CD4-positive, alpha-beta memory T cell (primary cell): Measurements from ENCODE around the gene MED9. TPM values are rescaled to one million over a fixed set of nuclear protein-coding genes. Genes with fewer than 3 reads are reported as not detected.

Experiments
- CTCF ChIA-PET: fragments of 350-600 bp; sonication (Branson Sonifier 250); formaldehyde crosslinking; loops from one replicate; lab custom pipeline; 2021; ENCODE audit warnings: inconsistent platforms; ENCODE audit not compliant: partially characterized antibody; lab: Charles Lee
- POLR2A ChIA-PET: fragments of 350-600 bp; sonication (Branson Sonifier 250); formaldehyde crosslinking; loops from one replicate; lab custom pipeline; 2021; ENCODE audit not compliant: partially characterized antibody; lab: Charles Lee
- DNase-seq, 5 donors: peaks; one replicate each; pipeline versions ENCODE4 v3.0.0 to v3.0.0-alpha.2; 2020 to 2022; ENCODE audit warnings: mixed read lengths in 1 of 5
- H3K27ac ChIP-seq: one replicate; pipeline ENCODE4 v1.7.0; 2013; ENCODE audit warnings: low read depth, low read length
- H3K27me3 ChIP-seq: 2 replicates; pipeline ENCODE4 v1.7.0; 2013; ENCODE audit warnings: mild to moderate bottlenecking, low read length, moderate library complexity; ENCODE audit not compliant: insufficient read depth
- H3K36me3 ChIP-seq: 2 replicates; pipeline ENCODE4 v1.7.0; 2013; ENCODE audit warnings: mild to moderate bottlenecking, low read length, moderate library complexity; ENCODE audit not compliant: insufficient read depth
- H3K4me1 ChIP-seq: 2 replicates; pipeline ENCODE4 v1.7.0; 2013; ENCODE audit warnings: mild to moderate bottlenecking, low read length, moderate library complexity; ENCODE audit not compliant: insufficient read depth
- H3K4me3 ChIP-seq, 2 donors: one replicate each; pipeline ENCODE4 v1.7.0; 2013; ENCODE audit warnings: low read length in 2 of 2, mild to moderate bottlenecking in 1 of 2
- H3K9me3 ChIP-seq, 2 donors: one replicate each; pipeline ENCODE4 v1.7.0; 2013; ENCODE audit warnings: low read length in 2 of 2, control low read depth in 1 of 2; ENCODE audit not compliant: control insufficient read depth in 1 of 2
- H3K27ac Mint-ChIP-seq, 7 donors: one replicate each; pipeline ENCODE4 v1.8.0; 2020 to 2021; ENCODE audit warnings: mixed read lengths in 7 of 7, mild to moderate bottlenecking in 6 of 7, inconsistent platforms in 3 of 7, moderate library complexity in 3 of 7
- H3K27me3 Mint-ChIP-seq, 2 donors: one replicate each; pipeline ENCODE4 v1.8.0; 2020 to 2021; ENCODE audit warnings: mixed read lengths in 2 of 2
- H3K36me3 Mint-ChIP-seq, 2 donors: one replicate each; pipeline ENCODE4 v1.8.0; 2020 to 2021; ENCODE audit warnings: mixed read lengths in 2 of 2, inconsistent platforms in 1 of 2, mild to moderate bottlenecking in 1 of 2
- H3K4me1 Mint-ChIP-seq, 4 donors: one replicate each; pipeline ENCODE4 v1.8.0; 2020 to 2021; ENCODE audit warnings: mixed read lengths in 4 of 4, mild to moderate bottlenecking in 1 of 4
- H3K4me3 Mint-ChIP-seq, 8 donors: one replicate each; pipeline ENCODE4 v1.8.0; 2020 to 2021; ENCODE audit warnings: mixed read lengths in 8 of 8, mild to moderate bottlenecking in 7 of 8, moderate library complexity in 6 of 8, inconsistent platforms in 3 of 8
- H3K9me3 Mint-ChIP-seq, 8 donors: one replicate each; pipeline ENCODE4 v1.8.0; 2020 to 2021; ENCODE audit warnings: mixed read lengths in 8 of 8, mild to moderate bottlenecking in 5 of 8, inconsistent platforms in 3 of 8, moderate library complexity in 1 of 8
- intact Hi-C: fragments of 100-400 bp; cut with micrococcal nuclease; formaldehyde crosslinking; loops from one replicate; pipeline ENCODE4 v1.15.1; 2023
- polyA plus RNA-seq, 2 donors: library from polyadenylated mRNA; unstranded; fragments of 300-500 nt; fragmentation: Illumina TruSeq; gene quantifications; one replicate each; pipeline ENCODE4 v1.2.3, GENCODE V29; 2021
- total RNA-seq, 2 experiments: library from RNA; stranded (reverse); gene quantifications; one replicate each; pipeline ENCODE4 v1.2.3, GENCODE V29; 2021

Gene MED9
- total and polyA plus RNA-seq, 4 experiments from 2014 or later: 9.3 to 18.9 (median 16.9) TPM

DNA sequence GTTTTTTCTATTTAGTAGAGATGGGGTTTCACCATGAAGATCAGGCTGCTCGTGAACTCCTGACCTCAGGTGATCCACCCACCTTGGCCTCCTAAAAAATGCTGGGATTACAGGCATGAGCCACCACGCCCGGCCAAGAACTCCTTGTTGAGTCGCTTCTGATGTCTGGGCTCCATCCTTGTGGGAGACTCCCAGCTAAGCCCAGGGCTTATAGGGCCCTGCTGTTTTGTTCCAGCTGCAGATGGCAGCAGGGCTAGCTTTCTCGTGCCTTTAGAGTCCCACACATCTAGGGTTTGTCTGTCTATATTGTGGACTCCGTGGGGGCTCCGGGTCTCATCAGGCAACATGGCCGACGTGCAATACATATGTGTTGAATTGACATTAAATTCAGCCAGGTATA is 39.3 kb upstream of the MED9 start:
- ChIA-PET CTCF (interaction anchor here (1.3 to 2.4 kb wide), 3 partner anchors 10 to 78 kb away, joined by 4 to 5 read pairs (median 4); no protein-coding TSS in a partner anchor), POLR2A (no interaction called here)
- no peaks in the 10 kb centered on the region for H3K27me3 ChIP-seq

DNA sequence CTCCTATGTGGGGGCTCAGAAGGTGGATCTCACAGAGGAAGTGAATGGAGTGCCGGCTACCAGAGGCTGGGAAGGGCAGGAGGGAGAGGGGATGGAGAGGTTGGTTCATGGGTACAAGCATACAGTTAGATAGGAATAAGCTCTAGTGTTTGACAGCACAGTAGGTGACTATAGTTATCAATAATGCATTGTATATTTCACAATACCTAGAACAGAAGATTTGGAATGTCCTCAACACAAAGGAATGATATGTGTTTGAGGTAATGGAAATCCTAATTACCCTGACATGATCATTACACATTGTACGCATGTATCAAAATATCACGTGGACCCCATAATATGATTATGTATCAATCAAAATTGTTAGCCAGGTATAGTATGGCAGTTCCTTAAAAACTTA is 38.9 kb upstream of the MED9 start:
- CTCF ChIA-PET: interaction anchor here (1.9 to 2.4 kb wide), 2 partner anchors 9 to 46 kb away, joined by 4 to 5 read pairs; no protein-coding TSS in a partner anchor

More for the DNA sequence above, 39.3 kb upstream of the MED9 start:
- no peak for DNase-seq
- Histone ChIP-seq H3K4me3 (no peak overlapping the region), H3K36me3 (no peaks in the 10 kb centered on the region), H3K9me3 (no peaks in the 10 kb centered on the region), H3K27ac (no peak overlapping the region), H3K4me1 (peaks cover 7% of the 10 kb centered on the region)
- H3K27me3 Mint-ChIP-seq: peaks cover 0 to 1% of the 10 kb centered on the region in 2 donors
- H3K4me3 Mint-ChIP-seq: no peak overlapping the region
- intact Hi-C loops: no loop called here
- peak overlapping the region in 1 of 7 donors; percentile 35 for H3K27ac Mint-ChIP-seq
- H3K36me3 Mint-ChIP-seq: no peaks in the 10 kb centered on the region
- no peaks in the 10 kb centered on the region for H3K9me3 Mint-ChIP-seq
- H3K4me1 Mint-ChIP-seq: peaks cover 0 to 5% (median 2%) of the 10 kb centered on the region in 4 donors

DNA sequence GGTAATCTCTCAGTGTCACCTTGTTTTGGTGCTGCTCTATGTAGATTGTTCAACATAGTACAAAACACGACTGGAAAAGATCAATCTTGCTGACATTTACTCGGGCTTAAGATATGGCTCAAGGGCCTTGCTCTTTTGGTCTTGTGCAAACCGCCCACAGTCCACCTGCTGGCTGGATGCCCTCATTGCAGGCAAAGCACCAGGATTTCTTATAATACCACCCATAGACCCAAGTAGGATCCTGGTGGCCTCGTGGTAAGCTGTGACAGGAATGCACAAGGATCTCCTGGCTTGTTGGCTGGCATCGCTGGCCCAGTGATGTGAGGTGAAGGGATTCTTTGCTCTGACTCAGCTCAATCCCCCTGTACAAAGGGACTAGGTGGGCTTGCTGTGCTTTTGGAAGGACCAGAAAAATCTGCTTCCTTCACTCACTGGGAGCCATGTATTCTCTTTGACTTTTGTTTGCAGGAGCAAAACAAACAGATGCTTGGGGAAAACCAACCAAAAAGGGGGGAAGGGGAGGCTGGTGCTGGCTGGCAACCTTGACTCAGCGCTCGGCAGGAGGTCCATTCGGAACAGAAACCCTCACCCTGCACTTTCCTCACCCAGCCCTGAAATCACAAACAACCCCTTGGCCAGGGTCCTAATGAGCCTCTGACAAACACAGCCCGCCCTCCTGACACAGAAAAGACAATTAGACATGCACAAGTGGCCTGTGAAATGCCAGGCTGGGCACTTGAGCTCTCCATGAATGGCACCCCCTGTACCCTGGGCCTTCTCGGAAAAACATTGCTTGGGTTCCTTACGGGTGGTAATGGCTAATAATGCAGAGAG is 36.6 kb upstream of the MED9 start:
- no peaks in the 10 kb centered on the region for H3K9me3 ChIP-seq
- Mint-ChIP-seq H3K9me3 (no peaks in the 10 kb centered on the region), H3K27ac (peak overlapping the region in 2 of 7 donors; percentile 19 to 53), H3K36me3 (no peaks in the 10 kb centered on the region), H3K27me3 (peaks cover 0 to 4% of the 10 kb centered on the region in 2 donors), H3K4me1 (peaks cover 0 to 5% (median 2%) of the 10 kb centered on the region in 4 donors), H3K4me3 (no peak overlapping the region)
- ChIA-PET CTCF (interaction anchor here (0.6 to 1.8 kb wide), 8 partner anchors 9 to 173 kb away, joined by 3 to 27 read pairs (median 4); no protein-coding TSS in a partner anchor), POLR2A (no interaction called here)
- no peak overlapping the region for H3K27ac ChIP-seq
- H3K36me3 ChIP-seq: no peaks in the 10 kb centered on the region
- H3K4me1 ChIP-seq: peaks cover 7% of the 10 kb centered on the region
- no peaks in the 10 kb centered on the region for H3K27me3 ChIP-seq
- intact Hi-C loops: loop anchor here (1.0 to 2.0 kb wide), 3 partner anchors 37 to 201 kb away; no protein-coding TSS in a partner anchor
- no peak overlapping the region for H3K4me3 ChIP-seq
- peak; percentile 65 to 71 (median 70) for DNase-seq

More for the DNA sequence above, 38.9 kb upstream of the MED9 start:
- intact Hi-C loops: no loop called here
- Histone ChIP-seq H3K9me3 (no peaks in the 10 kb centered on the region), H3K4me1 (peaks cover 7% of the 10 kb centered on the region), H3K36me3 (no peaks in the 10 kb centered on the region), H3K27me3 (no peaks in the 10 kb centered on the region), H3K4me3 (no peak overlapping the region), H3K27ac (no peak overlapping the region)
- POLR2A ChIA-PET: no interaction called here
- H3K27ac Mint-ChIP-seq: peak overlapping the region in 1 of 7 donors; percentile 35
- H3K4me3 Mint-ChIP-seq: no peak overlapping the region
- DNase-seq: no peak
- no peaks in the 10 kb centered on the region for H3K36me3 Mint-ChIP-seq
- H3K4me1 Mint-ChIP-seq: peaks cover 0 to 5% (median 2%) of the 10 kb centered on the region in 4 donors
- H3K27me3 Mint-ChIP-seq: peaks cover 0 to 1% of the 10 kb centered on the region in 2 donors
- H3K9me3 Mint-ChIP-seq: no peaks in the 10 kb centered on the region

DNA sequence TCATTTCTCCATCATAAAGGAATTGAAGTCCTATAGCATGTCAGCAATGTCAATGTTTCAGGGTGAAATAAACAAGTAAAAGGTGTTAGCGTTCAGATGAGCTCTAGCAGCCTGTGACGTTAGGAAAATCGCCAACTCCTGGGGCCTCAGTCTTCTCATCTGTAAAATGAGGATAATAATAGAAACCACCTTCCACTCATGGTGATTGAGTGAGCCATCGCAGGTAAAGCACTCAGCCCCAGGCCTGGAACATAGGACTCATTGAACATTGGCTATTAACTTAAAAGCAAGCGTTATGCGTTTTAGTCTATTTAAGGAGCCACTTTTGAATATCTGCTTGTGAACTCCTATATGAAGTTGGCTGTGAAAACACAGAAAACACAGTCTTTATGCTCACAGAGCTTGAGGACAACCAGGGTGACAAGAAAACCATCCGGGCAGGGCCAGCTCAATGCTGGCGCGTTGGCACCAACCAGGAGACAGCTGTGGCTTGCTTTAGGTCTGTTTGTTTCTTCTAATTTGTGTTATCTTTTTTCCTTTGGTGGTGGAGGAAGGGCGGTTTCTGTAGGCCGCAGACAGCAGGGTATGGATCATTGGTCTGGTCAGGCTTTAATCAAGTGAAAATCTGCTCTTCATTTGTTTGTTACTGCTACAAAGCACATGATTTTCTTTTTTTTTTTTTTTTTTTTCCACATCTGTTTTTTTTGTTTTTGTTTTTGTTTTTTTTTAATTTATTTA is 35.7 kb upstream of the MED9 start:
- no peak overlapping the region for H3K27ac Mint-ChIP-seq

DNA sequence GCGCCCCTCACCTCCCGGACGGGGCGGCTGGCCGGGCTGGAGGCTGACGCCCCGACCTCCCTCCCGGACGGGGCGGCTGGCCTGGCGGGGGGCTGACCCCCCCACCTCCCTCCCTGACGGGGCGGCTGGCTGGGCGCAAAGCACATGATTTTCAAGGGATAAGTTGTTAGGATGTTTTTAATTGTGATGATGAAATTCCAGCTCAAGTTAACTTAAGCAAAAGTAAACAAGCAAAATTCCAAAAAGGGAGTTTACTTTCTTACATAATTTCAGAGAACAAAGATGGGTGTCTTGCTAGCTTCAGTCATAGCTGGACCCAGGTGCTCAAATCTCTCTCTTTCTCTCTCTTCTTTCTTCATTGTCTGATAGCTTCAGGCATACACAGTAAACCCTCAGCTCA is 33.6 kb upstream of the MED9 start:
- no peak overlapping the region for H3K4me3 Mint-ChIP-seq
- peaks cover 7% of the 10 kb centered on the region for H3K4me1 ChIP-seq
- H3K4me1 Mint-ChIP-seq: peaks cover 0 to 5% (median 2%) of the 10 kb centered on the region in 4 donors
- no peak for DNase-seq
- H3K27me3 Mint-ChIP-seq: peaks cover 0 to 4% of the 10 kb centered on the region in 2 donors
- no peak overlapping the region for H3K27ac ChIP-seq
- intact Hi-C loops: no loop called here
- H3K9me3 Mint-ChIP-seq: peaks cover 0 to 4% (median 0%) of the 10 kb centered on the region in 8 donors
- no peaks in the 10 kb centered on the region for H3K9me3 ChIP-seq
- H3K27ac Mint-ChIP-seq: peak overlapping the region in 1 of 7 donors; percentile 43
- no peak overlapping the region for H3K4me3 ChIP-seq
- no peaks in the 10 kb centered on the region for H3K27me3 ChIP-seq
- POLR2A ChIA-PET: no interaction called here
- no peaks in the 10 kb centered on the region for H3K36me3 Mint-ChIP-seq
- H3K36me3 ChIP-seq: no peaks in the 10 kb centered on the region
- CTCF ChIA-PET: interaction anchor here (0.8 to 2.2 kb wide), 6 partner anchors 10 to 199 kb away, joined by 3 to 10 read pairs (median 4); no protein-coding TSS in a partner anchor

More for the DNA sequence above, 35.7 kb upstream of the MED9 start:
- CTCF ChIA-PET: interaction anchor here (1.2 to 1.8 kb wide), 6 partner anchors 8 to 173 kb away, joined by 3 to 27 read pairs (median 4); no protein-coding TSS in a partner anchor
- peaks cover 0 to 5% (median 2%) of the 10 kb centered on the region in 4 donors for H3K4me1 Mint-ChIP-seq
- POLR2A ChIA-PET: no interaction called here
- intact Hi-C loops: loop anchor here (1.0 to 2.0 kb wide), 3 partner anchors 38 to 200 kb away; no protein-coding TSS in a partner anchor
- Histone ChIP-seq H3K4me1 (peaks cover 7% of the 10 kb centered on the region), H3K27ac (no peak overlapping the region), H3K4me3 (no peak overlapping the region), H3K36me3 (no peaks in the 10 kb centered on the region), H3K27me3 (no peaks in the 10 kb centered on the region), H3K9me3 (no peaks in the 10 kb centered on the region)
- H3K4me3 Mint-ChIP-seq: no peak overlapping the region
- peaks cover 0 to 4% of the 10 kb centered on the region in 2 donors for H3K27me3 Mint-ChIP-seq
- no peaks in the 10 kb centered on the region for H3K36me3 Mint-ChIP-seq
- DNase-seq: no peak
- no peaks in the 10 kb centered on the region for H3K9me3 Mint-ChIP-seq

DNA sequence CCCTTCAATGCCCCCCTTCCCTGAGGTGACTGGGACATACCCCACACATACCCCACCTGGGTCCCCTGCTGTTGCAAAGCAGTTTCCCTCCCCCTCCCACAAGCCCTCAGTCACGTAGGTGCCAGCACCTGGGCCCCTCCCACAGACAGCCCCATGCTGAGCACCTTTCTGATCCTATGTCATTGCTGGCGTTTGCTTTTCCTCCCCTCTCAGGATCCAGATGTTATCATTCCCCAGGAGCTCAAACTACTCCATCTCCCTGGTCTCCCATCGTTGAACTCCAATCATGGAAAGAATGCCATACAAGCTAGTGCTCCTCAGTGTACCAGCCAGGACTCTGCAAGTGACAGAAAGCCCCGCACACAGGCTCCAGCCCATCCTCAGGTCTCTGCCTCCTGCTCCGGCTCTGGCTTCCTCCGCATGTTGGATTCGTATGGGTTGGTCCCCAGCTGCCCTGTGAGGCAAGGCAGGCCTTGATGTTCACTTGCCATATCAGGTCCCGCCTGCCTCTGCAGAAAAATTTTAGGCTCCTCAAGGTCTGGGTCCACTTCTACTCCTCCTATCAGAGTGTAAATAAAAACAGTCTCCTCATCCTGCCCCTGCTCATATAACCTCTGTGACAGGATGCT is 31.4 kb upstream of the MED9 start:
- Mint-ChIP-seq H3K9me3 (peaks cover 0 to 4% (median 0%) of the 10 kb centered on the region in 8 donors), H3K4me3 (no peak overlapping the region), H3K36me3 (no peaks in the 10 kb centered on the region), H3K27me3 (peaks cover 0 to 5% of the 10 kb centered on the region in 2 donors), H3K4me1 (no peaks in the 10 kb centered on the region), H3K27ac (no peak overlapping the region)
- CTCF ChIA-PET: interaction anchor here (3.0 kb wide), 1 partner anchor 91 kb away, joined by 10 read pairs; no protein-coding TSS in a partner anchor
- POLR2A ChIA-PET: no interaction called here
- no peaks in the 10 kb centered on the region for H3K9me3 ChIP-seq
- no peak overlapping the region for H3K27ac ChIP-seq
- intact Hi-C loops: no loop called here
- no peak for DNase-seq
- no peaks in the 10 kb centered on the region for H3K27me3 ChIP-seq
- H3K36me3 ChIP-seq: no peaks in the 10 kb centered on the region
- no peaks in the 10 kb centered on the region for H3K4me1 ChIP-seq
- no peak overlapping the region for H3K4me3 ChIP-seq
